A673 (cell line): Measurements from ENCODE around the gene RASGRF1. TPM values are rescaled to one million over a fixed set of nuclear protein-coding genes. Genes with fewer than 3 reads are reported as not detected.

Experiments
- BruUV-seq: library from RNA; stranded (reverse); fragments of 400-500 nt; replicated peaks from 2 replicates; lab custom pipeline; 2021; lab: Mats Ljungman, UMichigan
- CTCF ChIA-PET: fragments of 300-600 bp; sonication (Branson Sonifier 250); formaldehyde crosslinking; loops from one replicate; lab custom pipeline; 2022; ENCODE audit warnings: antibody characterized with exemption; lab: Charles Lee
- POLR2A ChIA-PET: fragments of 300-600 bp; sonication (Branson Sonifier 250); formaldehyde crosslinking; loops from one replicate; lab custom pipeline; 2022; ENCODE audit warnings: antibody characterized with exemption; ENCODE audit not compliant: low non-redundant PET; lab: Charles Lee
- DNase-seq: peaks from one replicate; pipeline ENCODE4 v3.0.0-alpha.2; 2015; ENCODE audit warnings: low spot score
- H3K27ac ChIP-seq: fragments of 200-600 bp; sonication (generic); 2 replicates; pipeline ENCODE4 v1.5.1; 2016; ENCODE audit warnings: mixed run types, low read depth, mild to moderate bottlenecking, mixed read lengths, antibody characterized with exemption, low read length; ENCODE audit not compliant: poor library complexity, severe bottlenecking
- H3K27me3 ChIP-seq: fragments of 200-600 bp; sonication (generic); replicated peaks from 2 replicates; pipeline ENCODE4 v1.6.1; 2017; ENCODE audit warnings: mixed run types, low read depth, mild to moderate bottlenecking, mixed read lengths, antibody characterized with exemption, low read length; ENCODE audit not compliant: insufficient read depth, poor library complexity
- H3K36me3 ChIP-seq: fragments of 200-600 bp; sonication (generic); 2 replicates; pipeline ENCODE4 v1.6.1; 2016; ENCODE audit warnings: mixed run types, mild to moderate bottlenecking, mixed read lengths, antibody characterized with exemption, low read length; ENCODE audit not compliant: insufficient read depth, poor library complexity, severe bottlenecking
- H3K4me1 ChIP-seq: fragments of 200-600 bp; sonication (generic); 2 replicates; pipeline ENCODE4 v1.6.1; 2017; ENCODE audit warnings: mixed run types, mild to moderate bottlenecking, mixed read lengths, antibody characterized with exemption, low read length; ENCODE audit not compliant: insufficient read depth, poor library complexity, severe bottlenecking
- H3K4me3 ChIP-seq: fragments of 200-600 bp; sonication (generic); 2 replicates; pipeline ENCODE4 v1.5.1; 2016; ENCODE audit warnings: low read depth, mixed run types, mild to moderate bottlenecking, mixed read lengths, low read length; ENCODE audit not compliant: poor library complexity, severe bottlenecking
- H3K9me3 ChIP-seq: fragments of 200-600 bp; sonication (generic); 2 replicates; pipeline ENCODE4 v1.6.1; 2016; ENCODE audit warnings: mixed run types, low read depth, mild to moderate bottlenecking, mixed read lengths, antibody characterized with exemption, low read length; ENCODE audit not compliant: poor library complexity, severe bottlenecking
- EZH2 ChIP-seq: fragments of 200-600 bp; sonication (generic); IDR thresholded peaks from 2 replicates; pipeline ENCODE4 v1.6.1; 2017; ENCODE audit warnings: borderline replicate concordance, low read depth, mild to moderate bottlenecking, mixed read lengths, antibody characterized with exemption, low read length; ENCODE audit not compliant: poor library complexity, severe bottlenecking
- intact Hi-C: fragments of 100-400 bp; cut with micrococcal nuclease; formaldehyde crosslinking; loops from one replicate; pipeline ENCODE4 v1.10.0; 2022; ENCODE audit not compliant: unreplicated experiment
- total RNA-seq: library from RNA; stranded (reverse); gene quantifications from 2 replicates; pipeline ENCODE4 v1.2.3, GENCODE V29; 2021
- TF ChIP-seq, protein P1 (sequence below): fragments of 300-800, 200-600 bp; sonication (generic); conservative IDR thresholded peaks from 2 replicates; pipeline ENCODE4 v1.5.1; 2017; ENCODE audit warnings: low read depth, mild to moderate bottlenecking, antibody characterized with exemption, low read length, moderate library complexity, mixed read lengths

RASGRF1 gene
- total RNA-seq, 1 experiment from 2014 or later: 0.73 TPM

DNA sequence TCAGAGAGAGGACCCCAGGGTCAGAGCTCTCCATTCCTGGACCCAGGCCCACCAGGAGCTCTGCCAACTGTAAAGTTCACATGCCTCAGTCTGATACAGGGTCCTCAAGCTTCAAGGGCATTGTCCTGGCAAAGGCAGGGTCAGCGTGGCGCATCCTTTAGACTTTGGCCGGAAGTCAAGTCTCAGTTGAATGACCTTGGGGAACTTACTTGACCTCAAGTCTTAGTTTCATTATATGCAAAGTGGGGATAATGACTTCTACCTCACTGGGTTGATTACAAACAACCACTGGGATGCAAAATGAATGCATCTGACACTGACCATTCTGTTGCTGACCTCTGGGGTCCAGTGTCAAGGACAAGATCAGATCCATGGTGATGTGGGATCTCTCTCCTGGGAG, 75.2 kb downstream of the RASGRF1 start:
- no peaks in the 10 kb centered on the region for H3K4me1 ChIP-seq
- no peaks in the 10 kb centered on the region for H3K36me3 ChIP-seq
- ChIA-PET CTCF (no interaction called here), POLR2A (no interaction called here)
- TF ChIP-seq, protein P1, sequence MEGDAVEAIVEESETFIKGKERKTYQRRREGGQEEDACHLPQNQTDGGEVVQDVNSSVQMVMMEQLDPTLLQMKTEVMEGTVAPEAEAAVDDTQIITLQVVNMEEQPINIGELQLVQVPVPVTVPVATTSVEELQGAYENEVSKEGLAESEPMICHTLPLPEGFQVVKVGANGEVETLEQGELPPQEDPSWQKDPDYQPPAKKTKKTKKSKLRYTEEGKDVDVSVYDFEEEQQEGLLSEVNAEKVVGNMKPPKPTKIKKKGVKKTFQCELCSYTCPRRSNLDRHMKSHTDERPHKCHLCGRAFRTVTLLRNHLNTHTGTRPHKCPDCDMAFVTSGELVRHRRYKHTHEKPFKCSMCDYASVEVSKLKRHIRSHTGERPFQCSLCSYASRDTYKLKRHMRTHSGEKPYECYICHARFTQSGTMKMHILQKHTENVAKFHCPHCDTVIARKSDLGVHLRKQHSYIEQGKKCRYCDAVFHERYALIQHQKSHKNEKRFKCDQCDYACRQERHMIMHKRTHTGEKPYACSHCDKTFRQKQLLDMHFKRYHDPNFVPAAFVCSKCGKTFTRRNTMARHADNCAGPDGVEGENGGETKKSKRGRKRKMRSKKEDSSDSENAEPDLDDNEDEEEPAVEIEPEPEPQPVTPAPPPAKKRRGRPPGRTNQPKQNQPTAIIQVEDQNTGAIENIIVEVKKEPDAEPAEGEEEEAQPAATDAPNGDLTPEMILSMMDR: no peak
- no peak for TF ChIP-seq EZH2
- BruUV-seq: no TSS peak
- no peaks in the 10 kb centered on the region for H3K27me3 ChIP-seq
- no peak overlapping the region for H3K4me3 ChIP-seq
- no peak overlapping the region for H3K27ac ChIP-seq
- DNase-seq: no peak
- intact Hi-C loops: no loop called here
- no peaks in the 10 kb centered on the region for H3K9me3 ChIP-seq

DNA sequence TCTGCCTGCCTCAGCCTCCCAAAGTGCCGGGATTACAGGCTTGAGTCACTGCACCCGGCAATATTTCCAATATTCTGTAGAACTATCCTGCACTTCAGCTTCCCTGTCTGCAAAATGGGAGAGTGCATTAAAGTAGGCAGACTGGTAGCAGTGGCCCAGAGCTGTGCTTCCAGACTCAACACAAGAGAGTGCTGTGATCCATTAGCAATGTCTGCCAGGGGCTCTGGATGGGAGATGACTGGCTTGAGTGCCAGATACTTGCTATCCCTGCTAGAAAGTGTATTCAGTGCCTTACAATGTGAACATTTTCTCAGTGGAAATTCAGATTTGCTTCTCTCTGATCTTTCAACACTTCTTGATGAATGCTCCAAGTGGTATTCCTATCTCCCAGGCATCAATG, 80.3 kb downstream of the RASGRF1 start:
- no peak overlapping the region for H3K27ac ChIP-seq
- intact Hi-C loops: no loop called here
- H3K4me1 ChIP-seq: no peaks in the 10 kb centered on the region
- TF ChIP-seq, protein P1: no peak
- no peak for TF ChIP-seq EZH2
- DNase-seq: no peak
- no peaks in the 10 kb centered on the region for H3K27me3 ChIP-seq
- ChIA-PET POLR2A (interaction anchor here (0.6 kb wide), 1 partner anchor 24 kb away, joined by 14 read pairs; no protein-coding TSS in a partner anchor), CTCF (no interaction called here)
- BruUV-seq: no TSS peak
- H3K4me3 ChIP-seq: no peak overlapping the region
- no peaks in the 10 kb centered on the region for H3K9me3 ChIP-seq
- H3K36me3 ChIP-seq: no peaks in the 10 kb centered on the region

DNA sequence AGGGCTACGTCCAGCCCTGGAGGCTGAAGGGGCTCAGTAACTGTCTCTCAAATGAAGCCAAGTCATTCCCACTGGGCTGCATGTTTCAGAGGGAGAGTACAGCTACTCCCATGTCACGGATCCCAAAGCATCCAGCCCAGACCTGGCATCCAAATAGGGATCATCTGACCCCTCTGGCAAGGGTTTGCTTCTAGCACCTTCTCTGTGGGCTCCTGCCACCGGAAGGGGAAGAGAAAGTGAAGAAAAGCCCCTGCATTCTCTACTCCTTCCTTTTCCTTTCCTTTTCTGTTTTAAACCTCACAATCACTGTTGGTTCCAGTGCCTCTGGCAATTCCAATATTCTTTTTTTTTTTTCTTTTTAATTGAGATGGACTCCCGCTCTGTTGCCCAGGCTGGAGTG, 81.2 kb downstream of the RASGRF1 start:
- H3K27me3 ChIP-seq: no peaks in the 10 kb centered on the region
- no TSS peak for BruUV-seq
- ChIA-PET CTCF (no interaction called here), POLR2A (interaction anchor here (0.6 kb wide), 1 partner anchor 23 kb away, joined by 14 read pairs; no protein-coding TSS in a partner anchor)
- no peaks in the 10 kb centered on the region for H3K36me3 ChIP-seq
- peaks cover 7% of the 10 kb centered on the region for H3K4me1 ChIP-seq
- H3K27ac ChIP-seq: no peak overlapping the region
- intact Hi-C loops: no loop called here
- no peak for DNase-seq
- no peak for TF ChIP-seq EZH2
- TF ChIP-seq, protein P1: no peak
- H3K4me3 ChIP-seq: no peak overlapping the region
- H3K9me3 ChIP-seq: no peaks in the 10 kb centered on the region
